Measurements from ENCODE around the gene SUPT4H1. TPM values are rescaled to one million over a fixed set of nuclear protein-coding genes. Genes with fewer than 3 reads are reported as not detected.
A peak's percentile ranks its signal among the peaks of the same experiment; 100 is the strongest.

Gene SUPT4H1
- total and polyA plus RNA-seq, 9 of the 15 experiments (the other 6 are each of a cell fraction or from before 2014, with no cell fraction given), result 62.1 to 320 (median 117) TPM

DNA sequence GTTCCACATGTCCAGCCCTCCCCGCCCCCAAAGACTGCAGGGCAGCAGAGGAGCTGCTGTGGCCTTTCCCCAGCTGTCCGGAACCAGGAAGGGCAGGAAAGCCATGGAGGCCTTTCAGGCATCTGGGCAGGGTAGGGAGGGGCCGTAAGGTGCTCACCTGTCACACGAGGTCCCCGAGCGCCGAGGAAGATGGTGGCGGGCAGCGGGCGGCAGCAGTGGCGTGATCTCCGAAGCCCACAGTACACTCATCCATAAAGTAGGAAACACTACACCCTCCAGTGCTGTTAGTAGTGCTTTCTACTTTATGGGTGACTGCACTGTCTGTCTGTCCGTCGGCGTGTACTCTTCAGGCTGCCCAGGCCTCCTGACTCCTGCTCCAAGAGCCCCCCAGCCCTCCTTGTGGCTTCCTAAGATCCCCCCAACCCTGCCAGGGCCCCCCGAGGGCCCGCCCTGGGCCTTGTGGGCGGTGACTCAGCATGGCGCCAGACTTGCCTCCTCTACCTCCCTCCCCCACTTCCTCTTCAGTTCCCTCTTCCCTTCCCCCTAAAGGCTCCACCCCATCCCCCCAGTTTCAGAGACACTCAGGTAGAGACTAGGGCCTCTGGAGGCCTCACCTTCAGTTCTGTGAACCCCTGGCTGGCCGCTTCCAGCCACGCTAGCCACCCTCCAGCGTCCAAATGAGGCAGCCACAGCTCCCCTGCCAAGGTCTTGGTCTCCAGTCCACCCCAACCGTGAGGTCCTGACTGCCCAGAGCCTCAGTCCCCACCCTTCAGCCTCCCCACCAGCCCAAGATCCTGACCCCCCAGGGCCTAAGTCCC lies 20.8 kb downstream of the SUPT4H1 start (continued):
- TF ChIP-seq RBM25 (IDR thresholded peaks at IDR 0.05; ENCODE audit: low read depth, low read length, severe bottlenecking) (no peak), KAT7 (CRISPR knock-in tag; IDR thresholded peaks at IDR 0.05; ENCODE audit: borderline replicate concordance) (peak; percentile 84), ZZZ3 (IDR thresholded peaks at IDR 0.05) (no peak), NR4A1 (CRISPR knock-in tag; IDR thresholded peaks at IDR 0.05) (no peak), NR4A1 (tag; IDR thresholded peaks at IDR 0.05) (no peak), TEAD1 (CRISPR knock-in tag; IDR thresholded peaks at IDR 0.05) (peak in 1 of 2 experiments; percentile 12; a peak in 1 of 4 replicates), PHF20 (IDR thresholded peaks at IDR 0.05; ENCODE audit: partially characterized antibody) (no peak), MCM3 (IDR thresholded peaks at IDR 0.05) (no peak), ZNF507 (tag; conservative IDR thresholded peaks at IDR 0.05) (no peak), ZBTB11 (CRISPR knock-in tag; IDR thresholded peaks at IDR 0.05) (peak in 1 of 3 experiments; percentile 28; a peak in 1 of 6 replicates), LEF1 (IDR thresholded peaks at IDR 0.05) (peak; percentile 67; the same call in 1 of the 2 replicates)
- TF ChIP-seq, protein P1, sequence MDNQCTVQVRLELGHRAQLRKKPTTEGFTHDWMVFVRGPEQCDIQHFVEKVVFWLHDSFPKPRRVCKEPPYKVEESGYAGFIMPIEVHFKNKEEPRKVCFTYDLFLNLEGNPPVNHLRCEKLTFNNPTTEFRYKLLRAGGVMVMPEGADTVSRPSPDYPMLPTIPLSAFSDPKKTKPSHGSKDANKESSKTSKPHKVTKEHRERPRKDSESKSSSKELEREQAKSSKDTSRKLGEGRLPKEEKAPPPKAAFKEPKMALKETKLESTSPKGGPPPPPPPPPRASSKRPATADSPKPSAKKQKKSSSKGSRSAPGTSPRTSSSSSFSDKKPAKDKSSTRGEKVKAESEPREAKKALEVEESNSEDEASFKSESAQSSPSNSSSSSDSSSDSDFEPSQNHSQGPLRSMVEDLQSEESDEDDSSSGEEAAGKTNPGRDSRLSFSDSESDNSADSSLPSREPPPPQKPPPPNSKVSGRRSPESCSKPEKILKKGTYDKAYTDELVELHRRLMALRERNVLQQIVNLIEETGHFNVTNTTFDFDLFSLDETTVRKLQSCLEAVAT (IDR thresholded peaks at IDR 0.05), result no peak
- TF ChIP-seq, protein P2, sequence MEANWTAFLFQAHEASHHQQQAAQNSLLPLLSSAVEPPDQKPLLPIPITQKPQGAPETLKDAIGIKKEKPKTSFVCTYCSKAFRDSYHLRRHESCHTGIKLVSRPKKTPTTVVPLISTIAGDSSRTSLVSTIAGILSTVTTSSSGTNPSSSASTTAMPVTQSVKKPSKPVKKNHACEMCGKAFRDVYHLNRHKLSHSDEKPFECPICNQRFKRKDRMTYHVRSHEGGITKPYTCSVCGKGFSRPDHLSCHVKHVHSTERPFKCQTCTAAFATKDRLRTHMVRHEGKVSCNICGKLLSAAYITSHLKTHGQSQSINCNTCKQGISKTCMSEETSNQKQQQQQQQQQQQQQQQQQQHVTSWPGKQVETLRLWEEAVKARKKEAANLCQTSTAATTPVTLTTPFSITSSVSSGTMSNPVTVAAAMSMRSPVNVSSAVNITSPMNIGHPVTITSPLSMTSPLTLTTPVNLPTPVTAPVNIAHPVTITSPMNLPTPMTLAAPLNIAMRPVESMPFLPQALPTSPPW (CRISPR knock-in tag; IDR thresholded peaks at IDR 0.05), result peak; percentile 77
- TF ChIP-seq, protein P3, sequence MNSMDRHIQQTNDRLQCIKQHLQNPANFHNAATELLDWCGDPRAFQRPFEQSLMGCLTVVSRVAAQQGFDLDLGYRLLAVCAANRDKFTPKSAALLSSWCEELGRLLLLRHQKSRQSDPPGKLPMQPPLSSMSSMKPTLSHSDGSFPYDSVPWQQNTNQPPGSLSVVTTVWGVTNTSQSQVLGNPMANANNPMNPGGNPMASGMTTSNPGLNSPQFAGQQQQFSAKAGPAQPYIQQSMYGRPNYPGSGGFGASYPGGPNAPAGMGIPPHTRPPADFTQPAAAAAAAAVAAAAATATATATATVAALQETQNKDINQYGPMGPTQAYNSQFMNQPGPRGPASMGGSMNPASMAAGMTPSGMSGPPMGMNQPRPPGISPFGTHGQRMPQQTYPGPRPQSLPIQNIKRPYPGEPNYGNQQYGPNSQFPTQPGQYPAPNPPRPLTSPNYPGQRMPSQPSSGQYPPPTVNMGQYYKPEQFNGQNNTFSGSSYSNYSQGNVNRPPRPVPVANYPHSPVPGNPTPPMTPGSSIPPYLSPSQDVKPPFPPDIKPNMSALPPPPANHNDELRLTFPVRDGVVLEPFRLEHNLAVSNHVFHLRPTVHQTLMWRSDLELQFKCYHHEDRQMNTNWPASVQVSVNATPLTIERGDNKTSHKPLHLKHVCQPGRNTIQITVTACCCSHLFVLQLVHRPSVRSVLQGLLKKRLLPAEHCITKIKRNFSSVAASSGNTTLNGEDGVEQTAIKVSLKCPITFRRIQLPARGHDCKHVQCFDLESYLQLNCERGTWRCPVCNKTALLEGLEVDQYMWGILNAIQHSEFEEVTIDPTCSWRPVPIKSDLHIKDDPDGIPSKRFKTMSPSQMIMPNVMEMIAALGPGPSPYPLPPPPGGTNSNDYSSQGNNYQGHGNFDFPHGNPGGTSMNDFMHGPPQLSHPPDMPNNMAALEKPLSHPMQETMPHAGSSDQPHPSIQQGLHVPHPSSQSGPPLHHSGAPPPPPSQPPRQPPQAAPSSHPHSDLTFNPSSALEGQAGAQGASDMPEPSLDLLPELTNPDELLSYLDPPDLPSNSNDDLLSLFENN (IDR thresholded peaks at IDR 0.05; ENCODE audit: low read depth in 2 of 2, low read length in 2 of 2), result no peak; a peak in 1 of 4 replicates
- TF ChIP-seq, protein P4, sequence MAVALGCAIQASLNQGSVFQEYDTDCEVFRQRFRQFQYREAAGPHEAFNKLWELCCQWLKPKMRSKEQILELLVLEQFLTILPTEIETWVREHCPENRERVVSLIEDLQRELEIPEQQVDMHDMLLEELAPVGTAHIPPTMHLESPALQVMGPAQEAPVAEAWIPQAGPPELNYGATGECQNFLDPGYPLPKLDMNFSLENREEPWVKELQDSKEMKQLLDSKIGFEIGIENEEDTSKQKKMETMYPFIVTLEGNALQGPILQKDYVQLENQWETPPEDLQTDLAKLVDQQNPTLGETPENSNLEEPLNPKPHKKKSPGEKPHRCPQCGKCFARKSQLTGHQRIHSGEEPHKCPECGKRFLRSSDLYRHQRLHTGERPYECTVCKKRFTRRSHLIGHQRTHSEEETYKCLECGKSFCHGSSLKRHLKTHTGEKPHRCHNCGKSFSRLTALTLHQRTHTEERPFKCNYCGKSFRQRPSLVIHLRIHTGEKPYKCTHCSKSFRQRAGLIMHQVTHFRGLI (CRISPR knock-in tag; IDR thresholded peaks at IDR 0.05), result no peak
